Embryonic facial prominence (tissue), 1 donor: ENCODE data around the gene CFAP92.

ENCODE experiments used
- DNase-seq: peaks from one replicate; pipeline ENCODE4 v3.0.0-alpha.2; 2016; ENCODE audit errors: extremely low spot score

Gene CFAP92

DNA sequence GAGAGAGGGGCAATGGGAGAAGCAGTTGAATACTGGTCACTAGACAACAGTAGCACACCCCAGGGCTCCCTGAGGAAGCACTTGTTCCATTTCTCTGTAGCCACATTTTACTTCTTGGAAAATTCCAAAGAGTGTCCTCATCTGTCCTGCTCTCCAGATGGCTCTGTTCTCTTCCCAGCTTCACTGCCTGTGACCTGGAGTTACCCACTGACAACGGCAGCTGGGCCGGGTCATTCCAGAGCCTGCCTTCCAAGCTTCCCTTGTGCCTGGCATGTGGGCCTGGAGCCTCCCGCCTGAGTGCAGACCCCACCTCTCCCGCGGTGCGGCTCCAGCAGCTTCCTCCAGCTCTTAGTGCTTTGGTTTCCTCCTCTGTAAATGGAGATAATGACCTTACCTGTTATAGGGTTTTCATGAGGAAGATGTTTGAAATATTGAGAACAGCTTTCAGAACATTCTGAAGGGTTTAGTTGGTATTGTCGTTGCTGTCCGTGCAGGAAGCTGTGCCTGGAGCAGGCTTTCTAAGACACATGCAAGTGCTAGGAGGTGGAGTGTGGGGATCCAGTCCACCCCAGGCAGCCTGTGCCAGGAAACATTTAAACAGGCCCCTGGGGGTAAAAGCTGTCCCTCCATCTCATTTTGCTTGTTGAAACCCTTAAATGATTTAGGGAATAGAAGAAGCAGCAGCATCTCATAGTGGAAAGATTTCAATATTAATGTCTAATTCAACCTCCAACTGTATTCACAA, 32.0 kb upstream of the CFAP92 start:
- DNase-seq = no peak

GRCh38 chr3:129025108-129025507, 31.2 kb upstream of the CFAP92 start:
- no peak for DNase-seq

- DNase-seq = no peak
Measured at GRCh38 chr3:129023909-129024308, 30.0 kb upstream of the CFAP92 start.

DNA sequence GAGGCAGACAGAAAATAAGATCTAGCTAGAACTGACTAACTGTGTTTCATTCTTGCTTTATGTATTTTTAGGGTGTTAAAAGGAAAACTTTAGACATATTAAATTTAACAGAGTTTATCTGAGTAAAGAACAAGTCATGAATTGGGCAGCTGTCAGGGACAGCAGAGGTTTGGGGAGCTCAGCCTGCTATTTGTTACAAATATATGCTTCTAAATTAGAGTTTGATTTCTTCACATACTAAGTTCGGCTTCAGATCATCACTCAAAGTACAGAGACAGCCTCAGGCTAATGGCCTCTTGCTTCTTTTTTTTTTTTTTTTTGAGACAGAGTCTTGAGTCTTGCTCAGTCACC, 29.1 kb upstream of the CFAP92 start:
- DNase-seq = no peak

DNA sequence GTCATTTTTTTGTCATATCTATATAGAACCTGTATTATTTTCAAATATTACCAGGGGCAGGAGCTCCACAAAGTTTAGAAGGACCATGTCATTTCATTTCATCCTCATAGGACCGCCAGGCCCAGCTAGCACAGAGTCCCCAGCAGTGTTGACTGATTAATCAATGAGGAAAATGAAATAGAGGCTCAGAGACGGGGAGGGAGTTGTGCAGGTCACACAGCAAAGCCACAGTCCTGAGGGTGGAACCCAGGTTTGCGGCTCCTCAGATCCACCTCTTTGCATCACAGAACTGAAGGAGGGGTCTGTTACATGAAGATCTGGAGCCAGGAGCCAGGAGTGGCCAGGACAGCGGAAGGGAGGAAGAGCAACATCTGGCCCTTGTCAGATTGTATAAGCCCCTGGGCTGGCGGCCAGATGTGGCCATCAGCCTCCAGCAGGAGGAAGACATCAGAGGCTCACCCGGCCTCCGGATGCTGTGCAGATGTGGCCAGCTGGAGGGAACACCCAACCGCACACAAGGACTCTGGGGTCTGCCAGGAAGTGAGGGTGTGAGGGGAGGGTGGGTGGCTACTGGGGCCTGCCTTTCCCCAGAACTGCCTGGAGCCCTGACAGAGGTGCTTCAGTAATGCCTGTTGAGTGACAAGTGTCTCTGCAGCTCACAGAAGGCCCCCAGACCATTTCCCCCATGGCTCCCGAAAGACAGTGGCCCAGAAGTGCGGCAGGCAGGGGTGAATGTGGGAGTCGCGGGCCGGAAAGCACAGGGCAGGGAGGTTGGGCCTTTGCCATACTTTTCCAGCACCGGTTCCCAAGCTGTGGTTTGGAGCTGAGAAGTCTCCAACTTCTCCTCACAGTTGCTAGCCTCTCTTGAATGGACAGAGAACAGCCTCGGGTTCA, 28.5 kb upstream of the CFAP92 start:
- DNase-seq = no peak

DNA sequence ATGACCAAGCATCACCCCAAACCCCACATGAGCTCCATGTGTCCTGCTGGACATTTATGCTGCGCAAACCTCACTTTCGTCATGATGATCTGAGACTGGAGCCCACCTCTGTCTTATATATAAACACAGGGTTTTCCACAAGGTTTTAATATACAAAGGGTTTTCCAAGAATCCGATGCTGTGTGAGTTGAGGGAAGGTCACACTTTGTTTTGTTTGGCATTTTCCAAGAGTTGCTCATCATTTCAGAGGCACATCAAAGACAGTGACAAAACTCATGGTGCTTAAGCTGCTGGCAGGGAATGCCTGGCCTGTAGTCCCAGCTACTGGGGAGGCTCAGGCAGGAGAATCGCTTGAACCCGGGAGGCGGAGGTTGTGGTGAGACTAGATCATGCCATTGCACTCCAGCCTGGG, 27.3 kb upstream of the CFAP92 start:
- DNase-seq = no peak

- no peak for DNase-seq
Measured at GRCh38 chr3:129020691-129021090, 26.8 kb upstream of the CFAP92 start.

DNA sequence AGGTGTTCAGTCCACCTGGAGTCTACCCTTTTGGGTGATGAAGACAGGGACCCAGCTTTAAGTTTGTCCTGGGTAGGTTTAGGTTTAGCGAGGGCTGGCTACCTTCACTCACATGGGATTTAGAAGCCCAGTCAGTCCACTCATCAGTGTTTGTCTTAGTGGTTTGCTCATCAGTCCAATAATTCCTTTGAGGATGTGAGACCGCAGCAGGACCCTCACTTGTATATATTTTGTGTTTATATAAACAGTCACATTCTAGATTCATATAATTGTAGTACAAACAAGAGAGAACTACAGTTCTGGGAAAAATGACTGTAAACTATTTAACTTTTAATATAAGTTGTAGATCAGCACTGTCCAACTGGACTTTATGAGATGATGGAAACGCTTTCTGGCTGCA, 25.4 kb upstream of the CFAP92 start:
- DNase-seq = no peak

GRCh38 chr3:129018751-129019150, 24.9 kb upstream of the CFAP92 start:
- DNase-seq = no peak

DNA sequence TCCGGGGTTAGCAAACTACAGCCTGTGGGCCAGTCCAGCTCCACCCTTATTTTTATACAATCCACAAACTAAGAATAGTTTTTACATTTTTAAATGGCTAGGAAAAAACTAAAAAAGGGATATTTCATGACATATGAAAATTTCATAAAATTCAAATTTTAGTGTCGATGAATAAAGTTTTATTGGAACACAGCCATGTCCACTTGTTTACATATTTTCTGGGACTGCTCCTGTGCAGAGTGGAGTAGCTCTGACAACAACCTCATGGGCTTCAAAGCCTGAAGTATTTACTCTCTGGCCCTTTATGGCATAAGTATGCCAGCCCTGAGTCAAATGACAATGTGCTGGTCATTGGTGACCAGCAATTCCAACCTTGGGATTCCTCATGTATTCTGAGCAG, 24.4 kb upstream of the CFAP92 start:
- no peak for DNase-seq

- DNase-seq = no peak
Measured at GRCh38 chr3:129017484-129017899, 23.6 kb upstream of the CFAP92 start.

DNA sequence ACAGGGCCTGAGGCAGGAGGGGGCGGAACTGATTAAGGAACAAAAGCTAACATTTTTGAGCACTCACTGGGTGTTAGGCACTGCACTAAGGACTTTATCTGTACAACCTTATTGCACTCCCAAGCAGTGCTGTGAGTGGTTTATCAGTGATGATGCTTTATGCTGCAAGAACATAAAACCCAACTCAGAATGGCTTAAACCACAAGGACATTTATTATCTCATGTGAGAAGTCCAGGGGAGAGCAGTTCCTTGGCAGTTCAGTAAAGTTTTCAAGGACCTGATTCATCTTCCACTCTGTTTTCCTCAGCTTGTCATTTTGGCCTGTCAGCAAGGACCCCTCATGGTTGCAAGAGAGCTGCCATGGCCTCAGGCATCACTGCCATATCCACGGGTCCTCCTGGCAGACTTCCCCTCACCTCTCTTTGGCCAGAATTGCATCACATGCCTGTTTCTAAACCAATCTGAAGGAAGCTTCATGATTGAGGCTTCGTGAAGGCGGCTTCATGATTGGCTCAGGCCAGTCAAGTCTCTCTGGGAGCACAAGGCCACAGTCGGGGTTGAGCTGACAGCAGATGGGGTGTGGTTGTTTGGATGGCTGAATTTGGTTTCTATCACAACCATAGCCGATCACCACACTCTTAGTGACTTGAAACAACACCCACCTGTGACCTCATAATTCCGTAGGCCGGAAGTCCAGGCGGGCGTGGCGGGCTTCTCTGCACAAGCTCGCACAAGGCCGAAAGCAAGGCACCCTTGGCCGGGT, 23.0 kb upstream of the CFAP92 start:
- no peak for DNase-seq

GRCh38 chr3:129016356-129016719, 22.5 kb upstream of the CFAP92 start:
- DNase-seq = no peak

GRCh38 chr3:129015388-129016105, 21.7 kb upstream of the CFAP92 start:
- no peak for DNase-seq

DNA sequence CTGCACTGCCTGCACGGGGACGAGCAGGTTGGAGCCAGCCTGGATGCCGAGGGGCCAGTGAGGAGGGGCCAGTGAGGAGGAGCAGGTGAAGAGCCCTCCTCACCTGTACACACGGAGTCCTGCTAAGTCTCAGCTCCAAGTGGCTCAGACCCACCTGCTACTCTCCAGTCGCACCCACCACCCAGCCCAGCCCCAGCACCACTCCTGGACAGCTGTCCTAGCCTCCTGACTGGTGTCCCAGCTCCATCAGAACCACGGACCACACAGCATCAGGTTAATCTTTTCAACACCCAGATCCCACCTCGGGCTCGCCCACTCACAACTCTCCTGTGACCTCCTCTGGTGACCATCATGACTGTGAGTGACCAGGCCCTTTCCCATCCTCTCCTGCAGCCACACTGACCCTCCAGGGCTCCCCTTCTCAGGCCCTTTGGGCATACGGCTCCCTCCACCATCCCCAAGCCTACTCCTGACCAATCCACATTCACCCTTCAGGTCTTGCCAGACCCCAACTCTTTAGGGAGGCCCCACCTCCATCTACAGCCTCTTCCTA, 21.0 kb upstream of the CFAP92 start:
- DNase-seq = no peak

- no peak for DNase-seq
Measured at GRCh38 chr3:129014148-129014547, 20.3 kb upstream of the CFAP92 start.

- DNase-seq = no peak
Measured at GRCh38 chr3:129013491-129013891, 19.6 kb upstream of the CFAP92 start.

GRCh38 chr3:129010310-129010956, 16.6 kb upstream of the CFAP92 start:
- no peak for DNase-seq

- DNase-seq = no peak
Measured at GRCh38 chr3:129009266-129009665, 15.4 kb upstream of the CFAP92 start.

- DNase-seq = no peak
Measured at GRCh38 chr3:129007792-129008191, 13.9 kb upstream of the CFAP92 start.

DNA sequence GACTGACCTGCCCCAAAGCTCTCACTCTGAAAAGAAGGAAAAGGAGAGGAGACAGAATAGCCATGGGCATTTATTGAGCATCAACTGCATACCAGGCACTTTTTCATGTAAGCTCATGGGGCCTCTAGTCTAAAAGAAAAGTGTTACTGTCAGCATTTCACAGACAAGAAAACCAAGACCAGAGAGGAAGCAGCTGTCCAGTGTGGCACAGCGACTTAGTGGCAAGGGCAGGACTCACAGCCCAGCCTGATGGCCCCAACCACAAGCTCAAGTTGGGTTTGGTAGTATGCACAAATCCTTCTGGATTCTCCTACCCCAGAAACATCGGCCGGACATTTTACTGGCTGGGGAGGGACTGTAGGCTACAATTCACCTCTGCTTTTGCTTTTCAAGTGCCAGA, 13.0 kb upstream of the CFAP92 start:
- DNase-seq = no peak
